Activated T-helper 1 cell treated with anti-CD3 and anti-CD28 coated beads, Interleukin-12 subunit alpha, Interleukin-12 subunit beta, Interleukin-2, Interleukin-4 antibody, amounts not matched to agents 30 ng/mL and 10 ng/mL and 1 ng/mL, durations not matched to agents 14 hours and 24 hours and 36 hours (primary cell): ENCODE data around the gene SAMD8. TPM values are rescaled to one million over a fixed set of nuclear protein-coding genes. Genes with fewer than 3 reads are reported as not detected.
"Not testable (repeated sequence)": the region's sequence is repeated elsewhere in the genome, so short reads cannot be mapped to it uniquely, and the experiment has no call there.

ENCODE experiments used
- DNase-seq: peaks from one replicate; pipeline ENCODE4 v3.0.0; 2021; ENCODE audit warnings: low spot score
- H3K27ac Mint-ChIP-seq: one replicate; pipeline ENCODE4 v1.8.0; 2021; ENCODE audit warnings: mild to moderate bottlenecking, mixed read lengths
- H3K27me3 Mint-ChIP-seq: one replicate; pipeline ENCODE4 v1.8.0; 2022; ENCODE audit warnings: mild to moderate bottlenecking, moderate library complexity, mixed read lengths; ENCODE audit not compliant: insufficient read depth
- H3K36me3 Mint-ChIP-seq: one replicate; pipeline ENCODE4 v1.8.0; 2021; ENCODE audit warnings: low read depth, mixed read lengths
- H3K4me1 Mint-ChIP-seq: one replicate; pipeline ENCODE4 v1.8.0; 2021; ENCODE audit warnings: low read depth, mixed read lengths
- H3K4me3 Mint-ChIP-seq: one replicate; pipeline ENCODE4 v1.8.0; 2021; ENCODE audit warnings: mild to moderate bottlenecking, moderate library complexity, mixed read lengths
- H3K9me3 Mint-ChIP-seq: one replicate; pipeline ENCODE4 v1.8.0; 2021; ENCODE audit warnings: mixed read lengths
- intact Hi-C: fragments of 100-400 bp; cut with micrococcal nuclease; formaldehyde crosslinking; loops from one replicate; pipeline ENCODE4 v1.15.1; 2024
- total RNA-seq: library from RNA; stranded (reverse); gene quantifications from 2 replicates; pipeline ENCODE4 v1.2.3, GENCODE V29; 2022

The SAMD8 gene
- total RNA-seq, 1 donor from 2014 or later: 16.2 TPM

DNA sequence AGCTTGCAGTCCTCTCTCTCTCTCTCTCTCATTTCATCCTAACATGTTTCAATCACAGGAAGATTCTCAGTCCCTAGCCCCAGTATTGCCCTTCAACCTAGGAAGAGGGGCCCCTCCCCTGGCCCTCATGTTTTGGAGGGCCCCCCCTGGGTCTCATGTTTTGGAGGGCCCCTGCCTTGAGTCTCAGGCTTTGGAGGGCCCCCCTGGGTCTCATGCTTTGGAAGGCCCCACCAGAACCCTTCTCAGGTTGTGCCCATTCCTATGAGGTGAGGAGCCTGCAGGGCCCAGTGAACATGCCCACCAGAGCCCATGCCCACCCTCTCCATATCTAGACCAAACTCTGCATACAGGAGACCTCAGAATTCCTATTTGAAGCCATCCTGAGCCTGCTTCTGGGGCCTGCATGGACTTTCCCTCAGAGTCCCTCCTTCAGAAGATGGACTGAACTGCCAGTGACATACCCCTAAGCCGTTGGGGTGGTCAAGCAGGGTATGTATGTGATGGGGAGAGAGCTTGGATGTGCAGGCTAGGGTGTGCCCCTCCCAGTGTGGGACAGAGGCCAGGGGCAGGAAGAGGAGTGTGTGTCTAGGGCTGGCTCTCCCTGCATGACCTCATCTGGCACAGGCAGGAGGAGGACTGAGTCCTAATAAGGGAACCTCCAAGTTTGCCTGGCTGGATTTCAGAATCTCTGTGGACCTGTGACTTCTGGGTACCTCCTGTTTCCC, 91.0 kb downstream of the SAMD8 start:
- DNase-seq: no peak
- no peak overlapping the region for H3K27ac Mint-ChIP-seq
- no peaks in the 10 kb centered on the region for H3K27me3 Mint-ChIP-seq
- peaks cover 4% of the 10 kb centered on the region for H3K4me1 Mint-ChIP-seq
- no peak overlapping the region for H3K4me3 Mint-ChIP-seq
- no peaks in the 10 kb centered on the region for H3K9me3 Mint-ChIP-seq
- peaks cover 2% of the 10 kb centered on the region for H3K36me3 Mint-ChIP-seq
- intact Hi-C loops: no loop called here

DNA sequence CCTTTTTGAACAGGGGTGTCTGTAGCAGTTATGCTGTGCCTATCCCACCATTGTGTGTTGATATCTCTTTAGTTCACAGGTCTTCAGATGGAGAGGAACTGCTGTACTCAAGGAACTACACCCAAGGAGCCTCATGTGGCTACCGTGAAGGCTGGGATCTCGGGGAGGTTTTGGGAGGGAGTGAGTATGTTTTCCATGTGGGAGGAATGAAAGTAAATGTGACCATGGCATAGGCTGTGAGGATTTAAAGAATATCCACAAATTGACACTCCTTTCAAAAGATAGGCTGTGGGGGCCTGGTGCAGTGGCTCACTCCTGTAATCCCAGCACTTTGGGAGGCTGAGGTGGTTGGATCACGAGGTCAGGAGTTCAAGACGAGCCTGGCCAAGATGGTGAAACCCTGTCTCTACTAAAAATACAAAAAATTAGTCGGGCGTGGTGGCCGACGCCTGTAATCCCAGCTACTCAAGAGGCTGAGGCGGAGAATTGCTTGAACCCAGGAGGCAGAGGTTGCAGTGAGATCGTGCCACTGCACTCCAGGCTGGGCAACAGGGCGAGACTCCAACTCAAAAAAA, 91.7 kb downstream of the SAMD8 start:
- H3K9me3 Mint-ChIP-seq, H3K4me3 Mint-ChIP-seq, H3K27me3 Mint-ChIP-seq, H3K27ac Mint-ChIP-seq, H3K4me1 Mint-ChIP-seq, H3K36me3 Mint-ChIP-seq, intact Hi-C loops, DNase-seq: not testable (repeated sequence)

DNA sequence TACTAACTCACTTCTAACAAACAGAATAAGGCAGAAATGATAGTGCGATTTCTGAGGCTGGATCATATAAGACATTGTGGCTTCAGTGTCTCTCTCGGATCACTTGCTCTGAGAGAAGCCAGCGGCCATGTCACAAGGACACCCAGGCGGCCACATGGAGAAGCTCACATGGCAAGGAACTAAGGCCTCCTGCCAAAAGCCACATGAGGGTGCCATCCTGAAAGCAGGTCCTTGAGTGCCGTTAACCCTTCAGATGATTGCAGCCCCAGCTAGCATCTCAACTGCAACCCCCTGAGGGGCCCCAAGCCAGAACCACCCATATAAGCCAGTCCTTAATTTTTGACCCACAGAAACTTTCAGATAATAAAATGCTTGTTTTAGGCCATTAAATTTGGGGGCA, 92.3 kb downstream of the SAMD8 start:
- no peak for DNase-seq
- intact Hi-C loops: no loop called here
- no peaks in the 10 kb centered on the region for H3K9me3 Mint-ChIP-seq
- H3K4me1 Mint-ChIP-seq: peaks cover 13% of the 10 kb centered on the region
- H3K36me3 Mint-ChIP-seq: peaks cover 2% of the 10 kb centered on the region
- H3K4me3 Mint-ChIP-seq: no peak overlapping the region
- H3K27ac Mint-ChIP-seq: no peak overlapping the region
- H3K27me3 Mint-ChIP-seq: no peaks in the 10 kb centered on the region

DNA sequence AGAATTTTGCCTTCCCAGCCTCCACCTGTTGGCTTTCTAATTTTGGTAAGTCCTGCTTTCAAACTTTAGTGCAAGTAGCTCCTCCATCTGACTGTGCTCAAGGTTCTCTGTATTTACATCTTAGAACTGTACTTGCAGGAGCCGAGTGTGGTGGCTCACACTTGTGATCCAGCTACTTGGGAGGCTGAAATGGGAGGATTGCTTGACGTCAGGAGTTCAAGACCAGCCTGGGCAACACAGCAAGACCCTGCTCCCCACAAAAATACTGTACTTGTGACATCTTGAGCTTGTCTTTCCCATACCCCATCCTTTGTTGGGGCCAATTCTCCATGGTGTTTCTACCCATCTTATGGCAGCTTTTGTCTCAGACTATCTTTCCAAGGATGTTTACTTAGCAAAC, 94.5 kb downstream of the SAMD8 start:
- Mint-ChIP-seq H3K36me3 (peaks cover 2% of the 10 kb centered on the region), H3K9me3 (no peaks in the 10 kb centered on the region), H3K27me3 (no peaks in the 10 kb centered on the region), H3K27ac (no peak overlapping the region), H3K4me3 (no peak overlapping the region), H3K4me1 (peaks cover 13% of the 10 kb centered on the region)
- intact Hi-C loops: no loop called here
- no peak for DNase-seq

DNA sequence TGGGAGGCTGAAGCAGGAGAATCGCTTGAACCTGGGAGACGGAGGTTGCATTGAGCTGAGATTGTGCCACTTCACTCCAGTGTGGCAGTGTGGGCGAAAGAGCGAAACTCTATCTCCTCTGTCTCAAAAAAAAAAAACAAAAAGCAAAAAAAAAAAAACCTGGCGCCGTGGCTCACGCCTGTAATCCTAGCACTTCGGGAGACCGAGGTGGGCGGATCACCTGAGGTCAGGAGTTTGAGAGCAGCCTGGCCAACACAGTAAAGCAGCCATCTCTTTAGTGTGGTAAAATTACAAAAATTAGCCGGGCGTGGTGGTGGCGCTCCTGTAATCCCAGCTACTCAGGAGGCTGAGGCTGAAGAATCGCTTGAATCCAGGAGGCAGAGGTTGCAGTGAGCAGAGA, 95.2 kb downstream of the SAMD8 start:
- H3K27me3 Mint-ChIP-seq, H3K27ac Mint-ChIP-seq, intact Hi-C loops, H3K4me3 Mint-ChIP-seq, H3K36me3 Mint-ChIP-seq, H3K9me3 Mint-ChIP-seq, DNase-seq: not testable (repeated sequence)
- peaks cover 16% of the 10 kb centered on the region for H3K4me1 Mint-ChIP-seq

DNA sequence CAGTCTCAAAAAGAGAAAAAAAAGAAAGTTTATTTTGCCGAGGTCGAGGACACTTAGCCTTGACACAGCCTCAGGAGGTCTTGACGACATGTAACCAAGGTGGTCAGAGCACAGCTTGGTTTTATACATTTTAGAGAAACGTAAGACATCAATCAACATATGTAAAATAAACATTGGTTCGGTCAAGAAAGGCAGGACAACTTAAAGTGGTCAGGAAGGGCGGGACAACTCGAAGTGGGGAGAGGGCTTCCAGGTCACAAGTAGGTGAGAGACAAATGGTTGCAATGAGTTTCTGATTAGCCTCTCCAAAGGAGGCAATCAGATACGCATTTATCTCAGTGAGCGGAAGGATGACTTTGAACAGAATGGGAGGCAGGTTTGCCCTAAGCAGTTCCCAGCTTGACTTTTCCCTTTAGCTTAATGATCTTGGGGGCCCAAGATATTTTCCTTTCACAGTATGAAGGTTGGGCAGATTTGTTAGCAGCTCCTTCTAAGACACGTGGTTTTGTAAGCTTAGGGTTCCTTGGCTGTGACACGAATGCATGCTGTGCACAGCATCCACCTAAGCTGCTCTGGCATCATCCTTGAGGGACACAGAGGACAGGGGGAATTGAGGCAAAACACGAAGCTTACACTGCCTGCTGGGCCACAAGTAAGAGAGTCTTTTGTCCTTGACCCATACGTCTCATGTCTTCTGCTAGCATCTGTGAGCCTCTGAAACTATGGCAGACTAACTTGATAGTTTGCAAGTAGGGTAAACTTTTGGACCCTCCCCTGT, 95.8 kb downstream of the SAMD8 start:
- no peak for DNase-seq
- no peaks in the 10 kb centered on the region for H3K9me3 Mint-ChIP-seq
- H3K36me3 Mint-ChIP-seq: peaks cover 7% of the 10 kb centered on the region
- H3K4me3 Mint-ChIP-seq: no peak overlapping the region
- H3K4me1 Mint-ChIP-seq: peaks cover 19% of the 10 kb centered on the region
- no peak overlapping the region for H3K27ac Mint-ChIP-seq
- H3K27me3 Mint-ChIP-seq: no peaks in the 10 kb centered on the region
- intact Hi-C loops: no loop called here

DNA sequence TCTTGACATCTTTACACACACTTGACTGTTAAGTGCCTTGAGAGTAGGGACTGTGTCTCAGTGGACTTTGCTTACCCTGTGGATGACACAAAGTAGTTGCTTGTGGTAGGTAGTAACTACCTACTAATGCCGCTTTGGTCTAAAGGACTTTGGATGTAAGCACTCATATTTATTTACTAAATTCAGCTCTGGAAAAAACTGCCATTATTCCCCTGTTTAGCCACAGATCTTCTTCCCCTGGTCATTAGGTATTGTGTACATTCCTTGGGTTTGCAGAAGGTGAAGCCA, 96.3 kb downstream of the SAMD8 start:
- DNase-seq: no peak
- H3K9me3 Mint-ChIP-seq: no peaks in the 10 kb centered on the region
- peak overlapping the region; percentile 80 for H3K27ac Mint-ChIP-seq
- H3K4me3 Mint-ChIP-seq: no peak overlapping the region
- intact Hi-C loops: no loop called here
- H3K36me3 Mint-ChIP-seq: peaks cover 12% of the 10 kb centered on the region
- peaks cover 25% of the 10 kb centered on the region for H3K4me1 Mint-ChIP-seq
- no peaks in the 10 kb centered on the region for H3K27me3 Mint-ChIP-seq

DNA sequence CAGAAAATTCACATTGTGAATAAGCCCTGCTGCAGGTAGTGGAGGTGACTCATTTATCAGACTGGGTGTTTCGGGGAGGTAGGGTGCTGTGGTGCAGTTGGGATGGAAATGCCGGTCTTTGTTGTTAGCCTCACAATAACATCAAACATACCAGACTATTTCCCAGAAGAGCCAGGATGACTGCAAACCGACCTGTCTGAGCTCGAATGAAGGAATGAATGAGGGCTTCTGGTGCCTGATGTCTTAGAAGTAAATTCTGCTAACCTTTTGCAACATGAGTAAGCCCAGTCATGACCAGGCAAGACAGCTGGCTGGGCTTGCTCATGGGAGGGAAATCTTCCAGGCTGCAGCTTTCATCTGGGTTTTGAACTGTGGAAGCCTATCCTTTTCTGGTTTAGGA, 96.7 kb downstream of the SAMD8 start:
- peak overlapping the region; percentile 80 for H3K27ac Mint-ChIP-seq
- no peaks in the 10 kb centered on the region for H3K27me3 Mint-ChIP-seq
- intact Hi-C loops: no loop called here
- peaks cover 15% of the 10 kb centered on the region for H3K36me3 Mint-ChIP-seq
- peaks cover 25% of the 10 kb centered on the region for H3K4me1 Mint-ChIP-seq
- H3K4me3 Mint-ChIP-seq: peak overlapping the region; percentile 67
- DNase-seq: no peak
- no peaks in the 10 kb centered on the region for H3K9me3 Mint-ChIP-seq

DNA sequence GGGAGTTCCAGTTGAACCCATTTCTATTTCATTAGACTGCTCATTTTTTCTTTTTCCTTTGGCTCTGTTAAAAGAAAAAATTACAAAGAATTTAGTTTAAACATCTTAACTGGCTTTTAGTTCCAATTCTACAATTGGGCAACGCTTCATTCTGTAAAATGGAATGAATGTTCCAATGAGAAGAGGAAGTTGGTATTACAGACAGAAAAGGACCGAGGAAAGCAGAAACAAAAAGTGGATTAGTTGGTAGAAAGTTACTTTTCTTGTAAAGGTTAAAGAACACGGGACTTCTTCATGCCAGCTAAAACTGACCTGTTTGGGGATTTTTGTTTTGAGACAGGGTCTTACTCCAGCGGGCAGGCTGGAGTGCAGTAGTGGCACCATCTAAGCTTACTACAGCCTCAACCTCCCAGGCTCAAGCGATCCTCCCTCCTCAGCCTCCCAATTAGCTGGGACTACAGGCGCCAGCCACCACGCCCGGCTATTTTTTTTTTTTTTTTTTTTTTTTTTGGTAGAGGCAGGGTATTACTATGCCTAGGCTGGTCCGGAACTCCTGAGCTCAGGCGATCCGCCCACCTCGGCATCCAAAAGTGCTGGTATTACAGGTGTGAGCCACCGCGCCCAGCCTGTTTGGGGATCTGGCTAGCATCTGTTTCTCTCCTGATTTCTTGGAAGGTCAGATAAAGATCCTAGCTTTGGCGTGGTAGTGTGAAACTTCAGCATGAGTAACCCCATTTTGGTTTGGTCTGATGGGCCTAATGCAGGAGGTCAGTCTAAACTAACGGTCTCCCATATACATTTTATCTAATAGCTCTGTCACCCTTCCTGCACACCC, 97.8 kb downstream of the SAMD8 start:
- no peaks in the 10 kb centered on the region for H3K27me3 Mint-ChIP-seq
- H3K4me3 Mint-ChIP-seq: peak overlapping the region; percentile 92
- no peaks in the 10 kb centered on the region for H3K9me3 Mint-ChIP-seq
- H3K27ac Mint-ChIP-seq: peak overlapping the region; percentile 100
- H3K4me1 Mint-ChIP-seq: peaks cover 30% of the 10 kb centered on the region
- H3K36me3 Mint-ChIP-seq: peaks cover 21% of the 10 kb centered on the region
- intact Hi-C loops: no loop called here
- no peak for DNase-seq

DNA sequence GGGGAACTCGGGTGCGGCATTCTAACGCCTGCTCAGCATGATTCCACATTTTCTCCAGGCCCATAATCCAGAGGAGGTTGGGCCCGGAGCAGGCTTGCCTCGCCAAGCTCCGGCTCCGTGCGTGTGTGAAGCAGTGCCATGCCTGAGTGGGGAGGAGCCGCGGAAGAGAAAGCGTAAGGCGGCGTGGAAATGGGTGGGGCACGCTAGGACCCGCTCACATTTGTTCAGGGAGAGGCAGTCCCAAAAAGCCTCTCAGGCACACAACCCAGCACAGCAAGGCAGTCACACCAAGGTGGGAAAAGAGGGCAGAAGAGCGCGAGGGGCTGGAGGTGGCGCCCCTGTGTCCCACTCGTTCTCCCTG, 98.4 kb downstream of the SAMD8 start:
- peaks cover 30% of the 10 kb centered on the region for H3K4me1 Mint-ChIP-seq
- H3K27ac Mint-ChIP-seq: peak overlapping the region; percentile 100
- H3K9me3 Mint-ChIP-seq: no peaks in the 10 kb centered on the region
- DNase-seq: peak; percentile 76
- H3K36me3 Mint-ChIP-seq: peaks cover 24% of the 10 kb centered on the region
- no peaks in the 10 kb centered on the region for H3K27me3 Mint-ChIP-seq
- peak overlapping the region; percentile 92 for H3K4me3 Mint-ChIP-seq
- intact Hi-C loops: loop anchor here (1.0 kb wide), 8 partner anchors 20 to 1425 kb away; partner anchors contain the start of genes ADK, KAT6B, SAMD8 and ZSWIM8

DNA sequence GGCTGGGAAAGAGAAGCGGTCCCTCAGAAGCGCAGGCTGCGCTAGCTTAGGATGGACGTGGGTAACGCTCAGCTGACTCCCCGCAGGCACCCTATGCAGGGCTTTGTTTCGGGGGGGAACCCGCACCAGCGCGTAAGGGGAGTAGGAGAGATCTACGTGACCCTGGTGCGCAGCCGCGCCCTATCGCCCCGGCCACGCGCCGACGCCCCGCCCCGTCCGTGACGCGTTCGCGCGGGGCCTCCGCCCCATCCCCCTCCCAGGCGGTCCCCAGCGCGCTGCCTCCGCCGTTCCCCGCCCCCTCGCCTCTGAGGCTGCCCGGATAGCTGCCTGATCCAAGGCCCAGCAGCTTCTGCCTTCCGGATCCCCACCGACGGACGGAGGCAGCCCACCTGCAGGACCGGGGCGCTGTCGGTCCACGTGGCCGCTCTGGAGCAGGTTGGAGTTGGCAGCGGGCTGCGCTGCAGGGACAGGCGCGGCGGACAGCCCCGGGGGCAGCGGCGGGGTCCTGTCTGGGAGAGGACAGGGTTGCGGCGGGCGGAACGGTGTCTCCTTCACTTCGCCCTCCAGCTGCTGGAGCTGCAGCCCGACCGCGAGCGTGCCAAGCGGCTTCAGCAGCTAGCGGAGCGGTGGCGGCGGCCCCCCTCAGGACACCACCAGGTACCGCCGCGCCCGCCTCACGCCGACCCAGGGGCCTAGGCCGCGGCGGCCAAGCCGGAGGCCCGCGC, 99.0 kb downstream of the SAMD8 start, which contains the start of gene VDAC2:
VDAC2 (plus strand) TSS at position 515 of the 725 bp plus-strand sequence. CDS start 363 bp downstream, outside the sequence.
- peak within 1 kb of the TSS; percentile 92 for H3K4me3 Mint-ChIP-seq
- peak; percentile 95 for DNase-seq
- H3K27me3 Mint-ChIP-seq: no peaks in the 10 kb centered on the region
- H3K9me3 Mint-ChIP-seq: no peaks in the 10 kb centered on the region
- H3K27ac Mint-ChIP-seq: peak within 1 kb of the TSS; percentile 100
- intact Hi-C loops: loop anchor here (1.0 kb wide), 8 partner anchors 20 to 1425 kb away; partner anchors contain the start of genes ADK, KAT6B, SAMD8 and ZSWIM8
- peaks cover 30% of the 10 kb centered on the region for H3K4me1 Mint-ChIP-seq
- H3K36me3 Mint-ChIP-seq: peaks cover 25% of the 10 kb centered on the region

DNA sequence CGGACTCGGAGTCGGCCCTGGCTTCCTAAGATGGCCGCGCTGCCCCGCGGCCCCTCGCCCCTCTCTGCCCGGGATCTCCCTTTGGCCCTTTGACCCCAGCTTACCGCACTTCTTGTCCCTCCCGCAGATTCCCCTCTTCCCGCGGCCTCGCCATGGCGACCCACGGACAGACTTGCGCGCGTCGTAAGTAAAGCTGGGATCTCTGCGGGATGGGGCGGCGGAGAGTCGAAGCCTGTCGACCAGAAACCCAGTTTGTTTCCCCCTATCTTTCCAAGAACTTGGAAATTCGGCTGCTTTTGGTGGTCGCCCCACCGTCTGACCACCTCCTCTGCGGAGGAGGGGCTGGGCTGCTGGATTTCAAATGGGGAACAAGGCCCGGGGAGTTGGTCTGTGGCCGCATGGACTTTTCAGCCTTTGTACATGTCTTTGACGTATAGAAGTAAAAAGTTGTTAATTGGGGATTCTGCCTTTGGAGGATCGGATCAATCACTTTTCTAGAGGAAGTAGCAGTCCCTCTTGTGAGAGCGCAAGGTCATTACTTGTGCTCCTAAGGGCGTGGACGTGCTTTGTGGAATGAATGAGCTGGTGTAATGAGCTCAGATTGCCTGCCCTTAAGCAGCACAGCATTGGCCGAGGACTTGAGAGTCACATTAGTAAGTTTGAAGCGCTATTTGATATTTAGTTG, 99.7 kb downstream of the SAMD8 start:
- intact Hi-C loops: no loop called here
- Mint-ChIP-seq H3K27ac (peak overlapping the region; percentile 98), H3K9me3 (no peaks in the 10 kb centered on the region), H3K4me1 (peaks cover 34% of the 10 kb centered on the region), H3K27me3 (no peaks in the 10 kb centered on the region), H3K4me3 (peak overlapping the region; percentile 92), H3K36me3 (peaks cover 30% of the 10 kb centered on the region)
- DNase-seq: no peak
